ENCODE data around the gene GNB3.

GNB3 gene

DNA sequence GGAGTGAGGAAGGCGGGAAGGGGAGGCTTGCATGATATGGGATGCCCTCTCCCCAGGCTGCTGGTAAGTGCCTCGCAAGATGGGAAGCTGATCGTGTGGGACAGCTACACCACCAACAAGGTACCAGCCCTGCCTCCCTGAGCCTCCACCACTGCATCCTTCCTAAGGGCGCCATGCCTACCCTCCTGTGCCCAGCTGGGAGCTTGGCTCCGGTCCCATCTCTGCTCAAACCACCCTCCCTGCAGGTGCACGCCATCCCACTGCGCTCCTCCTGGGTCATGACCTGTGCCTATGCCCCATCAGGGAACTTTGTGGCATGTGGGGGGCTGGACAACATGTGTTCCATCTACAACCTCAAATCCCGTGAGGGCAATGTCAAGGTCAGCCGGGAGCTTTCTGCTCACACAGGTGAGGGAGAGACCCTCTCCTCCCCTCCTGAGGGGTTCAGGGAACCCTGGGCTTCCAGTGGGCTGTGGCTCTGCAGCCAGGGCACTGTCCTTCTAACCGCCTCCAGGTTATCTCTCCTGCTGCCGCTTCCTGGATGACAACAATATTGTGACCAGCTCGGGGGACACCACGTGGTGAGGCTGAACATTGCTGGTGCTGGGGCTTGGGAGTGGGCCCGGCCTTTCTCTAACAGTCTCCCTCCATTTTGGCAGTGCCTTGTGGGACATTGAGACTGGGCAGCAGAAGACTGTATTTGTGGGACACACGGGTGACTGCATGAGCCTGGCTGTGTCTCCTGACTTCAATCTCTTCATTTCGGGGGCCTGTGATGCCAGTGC is 2.6 kb downstream of the GNB3 start:
- DNase-seq (ENCODE audit: low read depth) = peak; percentile 71
- no peak overlapping the region for H3K4me3 ChIP-seq (ENCODE audit: low read depth, low read length)
- TF ChIP-seq, protein P1, sequence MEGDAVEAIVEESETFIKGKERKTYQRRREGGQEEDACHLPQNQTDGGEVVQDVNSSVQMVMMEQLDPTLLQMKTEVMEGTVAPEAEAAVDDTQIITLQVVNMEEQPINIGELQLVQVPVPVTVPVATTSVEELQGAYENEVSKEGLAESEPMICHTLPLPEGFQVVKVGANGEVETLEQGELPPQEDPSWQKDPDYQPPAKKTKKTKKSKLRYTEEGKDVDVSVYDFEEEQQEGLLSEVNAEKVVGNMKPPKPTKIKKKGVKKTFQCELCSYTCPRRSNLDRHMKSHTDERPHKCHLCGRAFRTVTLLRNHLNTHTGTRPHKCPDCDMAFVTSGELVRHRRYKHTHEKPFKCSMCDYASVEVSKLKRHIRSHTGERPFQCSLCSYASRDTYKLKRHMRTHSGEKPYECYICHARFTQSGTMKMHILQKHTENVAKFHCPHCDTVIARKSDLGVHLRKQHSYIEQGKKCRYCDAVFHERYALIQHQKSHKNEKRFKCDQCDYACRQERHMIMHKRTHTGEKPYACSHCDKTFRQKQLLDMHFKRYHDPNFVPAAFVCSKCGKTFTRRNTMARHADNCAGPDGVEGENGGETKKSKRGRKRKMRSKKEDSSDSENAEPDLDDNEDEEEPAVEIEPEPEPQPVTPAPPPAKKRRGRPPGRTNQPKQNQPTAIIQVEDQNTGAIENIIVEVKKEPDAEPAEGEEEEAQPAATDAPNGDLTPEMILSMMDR (IDR thresholded peaks at IDR 0.05; ENCODE audit: low read depth, low read length) = peak; percentile 33
- TF ChIP-seq MYC (IDR thresholded peaks at IDR 0.05; ENCODE audit: low read depth, low read length) (0 out of 2 replicates have a peak, but pooled peaks have one; percentile 15), POLR2A (IDR thresholded peaks at IDR 0.05; ENCODE audit: extremely low read depth, insufficient read length) (no peak)
- TF ChIP-seq, protein P2, sequence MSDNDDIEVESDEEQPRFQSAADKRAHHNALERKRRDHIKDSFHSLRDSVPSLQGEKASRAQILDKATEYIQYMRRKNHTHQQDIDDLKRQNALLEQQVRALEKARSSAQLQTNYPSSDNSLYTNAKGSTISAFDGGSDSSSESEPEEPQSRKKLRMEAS (IDR thresholded peaks at IDR 0.05; ENCODE audit: low read depth, low read length) = peak; percentile 87

DNA sequence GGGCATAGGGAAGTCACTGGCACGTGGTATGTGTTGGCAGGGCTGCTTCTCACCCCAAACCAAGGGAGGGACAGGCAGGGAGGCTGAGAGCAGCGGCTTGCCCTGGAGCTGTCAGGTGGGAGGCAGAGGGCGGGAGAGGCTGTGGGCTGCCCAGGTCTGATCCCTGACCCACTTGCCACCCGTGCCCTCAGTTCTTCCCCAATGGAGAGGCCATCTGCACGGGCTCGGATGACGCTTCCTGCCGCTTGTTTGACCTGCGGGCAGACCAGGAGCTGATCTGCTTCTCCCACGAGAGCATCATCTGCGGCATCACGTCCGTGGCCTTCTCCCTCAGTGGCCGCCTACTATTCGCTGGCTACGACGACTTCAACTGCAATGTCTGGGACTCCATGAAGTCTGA is 4.7 kb downstream of the GNB3 start:
- no peak for TF ChIP-seq MYC (IDR thresholded peaks at IDR 0.05; ENCODE audit: low read depth, low read length)
- TF ChIP-seq, protein P2 (IDR thresholded peaks at IDR 0.05; ENCODE audit: low read depth, low read length) = no peak
- TF ChIP-seq POLR2A (IDR thresholded peaks at IDR 0.05; ENCODE audit: extremely low read depth, insufficient read length) = no peak
- TF ChIP-seq, protein P1 (IDR thresholded peaks at IDR 0.05; ENCODE audit: low read depth, low read length) = no peak
- no peak overlapping the region for H3K4me3 ChIP-seq (ENCODE audit: low read depth, low read length)
- no peak for DNase-seq (ENCODE audit: low read depth)

DNA sequence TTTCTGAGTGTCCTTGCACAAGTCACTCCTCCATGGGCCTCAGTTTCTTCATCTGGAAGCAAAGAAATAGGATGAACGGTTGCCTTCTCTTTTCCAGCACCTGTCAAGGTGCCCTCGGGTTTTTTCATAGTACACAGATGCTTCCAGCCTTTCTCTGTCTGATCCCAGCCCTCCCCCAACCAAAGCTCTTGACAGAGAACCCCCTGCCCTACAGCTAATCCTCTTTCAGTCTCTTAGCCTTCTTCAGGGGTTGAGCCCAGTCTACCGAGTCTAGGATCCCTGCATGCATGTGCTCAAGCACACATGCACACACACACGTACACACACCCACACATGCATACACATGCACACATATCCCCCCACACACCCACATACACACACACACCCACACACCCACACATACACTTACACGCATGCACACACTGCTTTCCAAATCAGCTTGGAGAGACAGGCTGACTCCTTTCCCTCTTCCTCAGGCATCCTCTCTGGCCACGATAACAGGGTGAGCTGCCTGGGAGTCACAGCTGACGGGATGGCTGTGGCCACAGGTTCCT is 5.7 kb downstream of the GNB3 start:
- no peak overlapping the region for H3K4me3 ChIP-seq (ENCODE audit: low read depth, low read length)
- DNase-seq (ENCODE audit: low read depth) = no peak
- TF ChIP-seq POLR2A (IDR thresholded peaks at IDR 0.05; ENCODE audit: extremely low read depth, insufficient read length) (no peak), MYC (IDR thresholded peaks at IDR 0.05; ENCODE audit: low read depth, low read length) (no peak)
- TF ChIP-seq, protein P1 (IDR thresholded peaks at IDR 0.05; ENCODE audit: low read depth, low read length) = no peak
- TF ChIP-seq, protein P2 (IDR thresholded peaks at IDR 0.05; ENCODE audit: low read depth, low read length) = no peak

DNA sequence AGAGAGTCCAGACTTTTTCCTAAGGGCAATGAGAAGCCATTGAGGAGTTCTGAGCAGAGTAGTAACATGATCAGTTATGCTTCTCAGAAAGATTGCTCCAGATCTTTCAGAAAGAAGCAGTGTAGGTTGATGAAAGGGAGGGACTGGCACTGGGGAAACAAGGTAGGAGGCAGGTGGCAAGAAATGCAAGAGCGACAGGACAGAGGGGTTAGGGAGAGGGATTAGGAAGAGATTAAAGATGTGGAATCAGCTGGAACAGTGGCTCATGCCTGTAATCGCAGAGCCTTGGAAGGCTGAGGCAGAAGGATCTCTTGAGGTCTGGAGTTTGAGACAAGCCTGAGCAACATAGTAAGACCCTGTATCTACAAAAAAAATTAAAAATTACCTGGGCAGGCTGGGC is 7.0 kb downstream of the GNB3 start:
- no peak overlapping the region for H3K4me3 ChIP-seq (ENCODE audit: low read depth, low read length)
- TF ChIP-seq POLR2A (IDR thresholded peaks at IDR 0.05; ENCODE audit: extremely low read depth, insufficient read length) (no peak), MYC (IDR thresholded peaks at IDR 0.05; ENCODE audit: low read depth, low read length) (no peak)
- TF ChIP-seq, protein P1 (IDR thresholded peaks at IDR 0.05; ENCODE audit: low read depth, low read length) = no peak
- TF ChIP-seq, protein P2 (IDR thresholded peaks at IDR 0.05; ENCODE audit: low read depth, low read length) = no peak
- no peak for DNase-seq (ENCODE audit: low read depth)

DNA sequence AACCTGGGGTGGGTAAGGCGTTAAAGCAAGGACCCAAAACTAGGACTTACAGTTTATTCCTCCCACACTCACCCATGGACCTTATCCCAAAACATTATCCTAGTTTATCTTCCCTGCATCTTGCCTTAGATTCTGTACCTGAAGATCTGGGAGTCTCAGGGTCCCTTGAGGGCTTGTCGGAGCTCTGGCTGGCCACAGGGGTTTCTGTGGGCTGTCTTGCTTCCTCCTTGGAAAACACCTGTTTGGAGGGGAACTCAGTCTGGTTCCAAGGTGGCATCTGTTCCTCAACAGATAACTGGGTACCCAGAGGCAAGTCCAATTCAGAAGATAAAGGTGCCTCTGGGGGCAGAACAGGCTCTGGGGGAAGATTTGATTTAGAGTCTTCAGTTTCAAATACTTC is 8.7 kb downstream of the GNB3 start:
- TF ChIP-seq, protein P2 (IDR thresholded peaks at IDR 0.05; ENCODE audit: low read depth, low read length) = no peak
- TF ChIP-seq, protein P1 (IDR thresholded peaks at IDR 0.05; ENCODE audit: low read depth, low read length) = no peak
- TF ChIP-seq MYC (IDR thresholded peaks at IDR 0.05; ENCODE audit: low read depth, low read length) = no peak
- no peak for TF ChIP-seq POLR2A (IDR thresholded peaks at IDR 0.05; ENCODE audit: extremely low read depth, insufficient read length)
- peak overlapping the region; percentile 89 for H3K4me3 ChIP-seq (ENCODE audit: low read depth, low read length)
- DNase-seq (ENCODE audit: low read depth) = no peak
